ENCODE measurements around the gene RHBDD3. TPM values are rescaled to one million over a fixed set of nuclear protein-coding genes. Genes with fewer than 3 reads are reported as not detected.

Gene RHBDD3
- 72.3 TPM for polyA plus RNA-seq (2013, experiment 1 of 4)
- 67.2 TPM for polyA plus RNA-seq (2013, experiment 2 of 4)
- 58.3 TPM for polyA plus RNA-seq (2013, experiment 3 of 4)
- 62.7 TPM for polyA plus RNA-seq (2013, experiment 4 of 4)

- no peaks in the 10 kb centered on the region for H3K9me3 ChIP-seq (ENCODE audit: control insufficient read depth, low read length)
- peaks cover 14% of the 10 kb centered on the region for H3K36me3 ChIP-seq (ENCODE audit: control insufficient read depth, insufficient read depth, low read length)
- peak within 1 kb of the TSS; percentile 96 for H3K4me3 ChIP-seq (ENCODE audit: insufficient read depth, low read depth, low read length)
- peak within 1 kb of the TSS; percentile 98 for H3K27ac ChIP-seq (ENCODE audit: insufficient read depth, low read depth, low read length, poor library complexity, severe bottlenecking)
- peaks cover 31% of the 10 kb centered on the region for H3K4me1 ChIP-seq (ENCODE audit: control insufficient read depth, insufficient read depth, low read length)
- 0% methylated on average over 67 of the region's 67 CpGs for WGBS, 2 experiments
- no peaks in the 10 kb centered on the region for H3K27me3 ChIP-seq (ENCODE audit: control insufficient read depth, insufficient read depth, low read length, poor library complexity, severe bottlenecking)
These were observed at the start of gene RHBDD3, which contains the start of gene EWSR1 for GRCh38 chr22:29267858-29268510. Gene RHBDD3 (minus strand): TSS chr22:29267981. CDS start chr22:29265626, 2,355 bp downstream. Gene EWSR1 (plus strand): TSS chr22:29268268. CDS start chr22:29268337, 69 bp downstream.

- Histone ChIP-seq H3K27me3 (ENCODE audit: control insufficient read depth, insufficient read depth, low read length, poor library complexity, severe bottlenecking) (peaks cover 46% of the 10 kb centered on the region), H3K4me3 (ENCODE audit: insufficient read depth, low read depth, low read length) (no peak overlapping the region), H3K36me3 (ENCODE audit: control insufficient read depth, insufficient read depth, low read length) (no peaks in the 10 kb centered on the region), H3K9me3 (ENCODE audit: control insufficient read depth, low read length) (no peaks in the 10 kb centered on the region), H3K27ac (ENCODE audit: insufficient read depth, low read depth, low read length, poor library complexity, severe bottlenecking) (no peak overlapping the region), H3K4me1 (ENCODE audit: control insufficient read depth, insufficient read depth, low read length) (peaks cover 19% of the 10 kb centered on the region)
- 74 to 76% methylated on average over 18 of the region's 18 CpGs for WGBS, 2 experiments
These were observed 48.5 kb upstream of the RHBDD3 start for GRCh38 chr22:29316141-29316828.

DNA sequence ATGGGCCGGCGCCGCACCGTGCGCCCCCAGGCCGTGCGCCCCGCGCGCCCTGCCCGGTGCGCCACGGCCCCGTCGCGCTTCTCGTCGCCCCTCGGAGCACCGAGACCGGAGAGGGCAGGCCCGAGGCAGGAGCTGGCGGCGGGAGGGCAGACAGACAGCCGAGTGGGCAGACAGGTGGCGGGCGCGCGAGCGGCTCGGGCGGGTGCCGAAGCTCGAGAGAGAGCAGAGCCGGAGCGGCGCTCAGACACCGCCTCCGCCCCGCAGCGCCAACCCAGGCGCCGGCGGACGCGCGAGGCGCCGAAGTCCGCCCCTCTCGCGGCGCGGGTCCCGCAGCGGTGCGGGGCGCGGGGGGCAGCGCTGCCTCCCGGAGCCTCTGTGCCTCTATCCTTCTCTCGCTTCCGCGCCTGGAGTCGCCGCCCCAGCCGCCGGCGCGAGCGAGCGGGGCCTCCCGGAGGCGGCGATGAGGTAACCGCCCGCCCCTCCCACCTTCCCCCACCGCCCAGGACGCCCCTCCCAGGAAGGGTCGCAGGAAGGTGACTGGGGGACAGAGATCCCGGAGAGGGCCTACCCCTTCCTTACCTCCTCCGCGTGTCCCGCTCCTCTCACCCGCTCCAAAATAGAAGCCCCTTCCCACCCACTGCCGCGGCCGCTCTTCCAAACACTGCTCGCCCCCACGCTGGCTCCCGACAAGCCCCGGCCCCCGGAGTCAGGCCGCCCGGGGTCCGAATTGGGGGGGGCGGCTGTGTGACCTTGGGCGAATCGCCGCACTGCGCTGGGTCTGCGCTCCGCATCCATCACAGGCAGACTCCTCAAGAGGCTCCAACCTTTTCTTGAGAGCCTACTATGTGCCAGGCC lies 47.7 kb upstream of the RHBDD3 start, which contains the start of gene RASL10A:
Gene RASL10A, minus strand, starts transcription at position 412 of the 855 bp plus-strand sequence. CDS start 451 bp downstream, outside the sequence.
- Histone ChIP-seq H3K36me3 (ENCODE audit: control insufficient read depth, insufficient read depth, low read length) (no peaks in the 10 kb centered on the region), H3K4me1 (ENCODE audit: control insufficient read depth, insufficient read depth, low read length) (peaks cover 27% of the 10 kb centered on the region), H3K27ac (ENCODE audit: insufficient read depth, low read depth, low read length, poor library complexity, severe bottlenecking) (no peak within 1 kb of the TSS), H3K9me3 (ENCODE audit: control insufficient read depth, low read length) (no peaks in the 10 kb centered on the region), H3K27me3 (ENCODE audit: control insufficient read depth, insufficient read depth, low read length, poor library complexity, severe bottlenecking) (peaks cover 46% of the 10 kb centered on the region), H3K4me3 (ENCODE audit: insufficient read depth, low read depth, low read length) (peak within 1 kb of the TSS; percentile 28)
- 4 to 5% methylated on average over 100 to 103 of the region's 103 CpGs for WGBS, 2 experiments

DNA sequence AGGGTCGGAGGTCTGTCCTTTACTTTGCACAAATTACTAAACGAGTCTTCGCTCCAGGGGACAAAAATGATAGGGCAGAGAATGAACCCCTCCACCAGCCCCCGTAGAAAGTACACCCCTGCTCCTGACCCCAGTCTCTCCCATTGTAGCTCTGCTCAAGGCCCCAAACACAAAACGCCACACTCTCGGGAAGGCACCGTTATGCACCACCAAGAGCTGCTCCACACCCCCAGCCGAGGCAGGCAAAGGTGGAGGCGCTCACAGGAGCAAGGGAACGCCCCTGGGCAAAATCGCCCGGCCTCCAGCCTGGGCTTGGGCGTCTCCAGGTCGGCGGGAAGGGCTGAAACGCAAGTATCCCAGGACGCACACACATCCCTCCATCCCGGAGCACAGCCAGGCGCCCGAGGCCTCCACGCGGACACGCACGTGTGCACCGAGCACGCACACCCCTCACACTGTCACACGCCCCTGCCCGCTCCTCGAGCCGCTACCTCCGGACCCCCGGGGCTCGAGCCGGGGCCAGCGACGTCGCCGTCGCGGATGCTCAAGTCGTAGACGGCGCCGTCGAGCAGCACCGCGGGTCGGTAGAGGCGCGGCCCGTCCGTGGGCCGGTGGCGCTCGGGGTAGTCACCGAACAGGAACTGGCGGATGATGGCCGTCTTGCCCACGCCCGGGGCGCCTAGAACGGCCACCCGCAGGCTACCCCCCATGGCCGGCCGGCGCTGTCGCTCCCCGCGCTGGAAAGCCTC lies 46.9 kb upstream of the RHBDD3 start:
- H3K36me3 ChIP-seq (ENCODE audit: control insufficient read depth, insufficient read depth, low read length) = no peaks in the 10 kb centered on the region
- peaks cover 31% of the 10 kb centered on the region for H3K4me1 ChIP-seq (ENCODE audit: control insufficient read depth, insufficient read depth, low read length)
- H3K27ac ChIP-seq (ENCODE audit: insufficient read depth, low read depth, low read length, poor library complexity, severe bottlenecking) = no peak overlapping the region
- peaks cover 46% of the 10 kb centered on the region for H3K27me3 ChIP-seq (ENCODE audit: control insufficient read depth, insufficient read depth, low read length, poor library complexity, severe bottlenecking)
- WGBS, 2 experiments = 6 to 7% methylated on average over 69 of the region's 69 CpGs
- no peaks in the 10 kb centered on the region for H3K9me3 ChIP-seq (ENCODE audit: control insufficient read depth, low read length)
- H3K4me3 ChIP-seq (ENCODE audit: insufficient read depth, low read depth, low read length) = peak overlapping the region; percentile 28

- Histone ChIP-seq H3K4me3 (ENCODE audit: insufficient read depth, low read depth, low read length) (no peak overlapping the region), H3K36me3 (ENCODE audit: control insufficient read depth, insufficient read depth, low read length) (no peaks in the 10 kb centered on the region), H3K27me3 (ENCODE audit: control insufficient read depth, insufficient read depth, low read length, poor library complexity, severe bottlenecking) (peaks cover 46% of the 10 kb centered on the region), H3K9me3 (ENCODE audit: control insufficient read depth, low read length) (no peaks in the 10 kb centered on the region), H3K4me1 (ENCODE audit: control insufficient read depth, insufficient read depth, low read length) (peaks cover 35% of the 10 kb centered on the region), H3K27ac (ENCODE audit: insufficient read depth, low read depth, low read length, poor library complexity, severe bottlenecking) (no peak overlapping the region)
- 72 to 74% methylated on average over 51 of the region's 51 CpGs for WGBS, 2 experiments
These were observed 46.0 kb upstream of the RHBDD3 start for GRCh38 chr22:29313576-29314466.

GRCh38 chr22:29313126-29313575 lies 45.4 kb upstream of the RHBDD3 start:
- Histone ChIP-seq H3K27ac (ENCODE audit: insufficient read depth, low read depth, low read length, poor library complexity, severe bottlenecking) (no peak overlapping the region), H3K9me3 (ENCODE audit: control insufficient read depth, low read length) (no peaks in the 10 kb centered on the region), H3K36me3 (ENCODE audit: control insufficient read depth, insufficient read depth, low read length) (no peaks in the 10 kb centered on the region), H3K4me1 (ENCODE audit: control insufficient read depth, insufficient read depth, low read length) (peaks cover 36% of the 10 kb centered on the region), H3K4me3 (ENCODE audit: insufficient read depth, low read depth, low read length) (no peak overlapping the region), H3K27me3 (ENCODE audit: control insufficient read depth, insufficient read depth, low read length, poor library complexity, severe bottlenecking) (peaks cover 49% of the 10 kb centered on the region)
- WGBS, 2 experiments = 70 to 72% methylated on average over 44 of the region's 44 CpGs

DNA sequence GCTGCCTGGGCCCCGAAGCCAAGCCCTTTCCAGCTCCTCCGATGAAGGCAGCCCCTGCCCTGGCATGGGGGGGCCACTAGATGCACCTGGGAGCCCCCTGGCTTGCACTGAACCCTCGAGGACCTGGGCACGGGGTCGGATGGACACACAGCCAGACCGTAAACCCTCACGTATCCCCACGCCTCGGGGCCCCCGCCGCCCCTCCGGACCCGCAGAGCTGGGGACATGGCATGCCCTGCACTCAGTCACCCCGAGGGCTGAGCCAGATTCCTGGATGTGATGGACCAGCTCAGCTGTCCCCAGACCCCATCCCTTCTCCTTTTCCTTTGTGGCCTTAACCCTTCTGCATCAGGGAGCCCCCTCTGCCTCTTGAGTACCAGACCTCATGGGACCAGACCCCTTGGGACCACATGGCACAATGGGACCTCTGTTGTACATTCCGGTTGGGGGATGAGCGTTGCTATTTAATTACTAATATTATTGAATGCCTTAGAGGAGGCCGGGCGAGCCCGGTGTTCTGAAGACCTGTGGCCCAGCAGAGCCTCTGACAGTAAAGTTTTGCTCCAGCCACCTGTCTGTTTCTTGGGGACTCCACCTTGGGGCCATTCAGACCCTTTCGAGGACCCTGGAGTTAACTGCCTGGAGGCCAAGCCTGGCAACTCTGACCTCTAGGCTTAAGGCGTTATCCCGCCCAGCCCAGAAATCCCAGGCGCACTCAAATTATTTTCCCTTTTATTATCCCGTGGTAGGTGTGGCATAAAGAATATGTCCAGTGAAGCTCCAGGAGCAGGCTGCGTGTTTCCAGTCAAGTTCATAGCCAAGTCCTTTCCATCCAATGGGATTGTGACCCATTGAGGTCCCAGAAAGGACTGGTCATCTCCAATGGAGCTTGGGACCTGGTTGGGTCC lies 44.7 kb upstream of the RHBDD3 start:
- H3K27me3 ChIP-seq (ENCODE audit: control insufficient read depth, insufficient read depth, low read length, poor library complexity, severe bottlenecking) = peaks cover 56% of the 10 kb centered on the region
- peaks cover 42% of the 10 kb centered on the region for H3K4me1 ChIP-seq (ENCODE audit: control insufficient read depth, insufficient read depth, low read length)
- WGBS, 2 experiments = 95 to 96% methylated on average over 25 of the region's 25 CpGs
- H3K36me3 ChIP-seq (ENCODE audit: control insufficient read depth, insufficient read depth, low read length) = no peaks in the 10 kb centered on the region
- no peak overlapping the region for H3K4me3 ChIP-seq (ENCODE audit: insufficient read depth, low read depth, low read length)
- H3K27ac ChIP-seq (ENCODE audit: insufficient read depth, low read depth, low read length, poor library complexity, severe bottlenecking) = no peak overlapping the region
- H3K9me3 ChIP-seq (ENCODE audit: control insufficient read depth, low read length) = no peaks in the 10 kb centered on the region

DNA sequence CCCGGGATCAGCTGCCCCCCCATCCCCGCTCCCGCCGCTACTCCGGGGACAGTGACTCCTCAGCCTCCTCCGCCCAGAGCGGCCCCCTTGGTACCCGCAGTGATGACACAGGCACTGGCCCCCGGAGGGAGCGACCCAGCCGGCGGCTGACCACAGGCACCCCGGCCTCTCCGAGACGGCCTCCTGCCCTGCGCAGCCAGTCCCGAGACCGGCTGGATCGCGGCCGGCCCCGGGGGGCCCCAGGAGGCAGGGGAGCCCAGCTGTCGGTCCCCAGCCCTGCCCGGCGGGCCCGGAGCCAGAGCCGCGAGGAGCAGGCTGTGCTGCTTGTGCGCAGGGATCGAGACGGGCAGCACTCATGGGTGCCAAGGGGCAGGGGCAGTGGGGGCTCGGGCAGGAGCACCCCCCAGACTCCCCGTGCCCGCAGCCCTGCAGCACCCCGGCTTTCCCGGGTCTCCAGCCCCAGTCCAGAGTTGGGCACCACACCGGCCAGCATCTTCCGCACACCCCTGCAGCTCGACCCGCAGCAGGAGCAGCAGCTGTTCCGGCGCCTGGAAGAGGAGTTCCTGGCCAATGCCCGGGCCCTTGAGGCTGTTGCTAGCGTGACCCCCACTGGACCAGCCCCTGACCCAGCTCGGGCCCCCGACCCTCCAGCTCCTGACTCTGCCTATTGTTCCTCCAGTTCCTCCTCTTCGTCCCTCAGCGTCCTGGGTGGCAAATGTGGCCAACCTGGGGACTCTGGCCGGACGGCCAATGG lies 43.9 kb upstream of the RHBDD3 start:
- peaks cover 44% of the 10 kb centered on the region for H3K4me1 ChIP-seq (ENCODE audit: control insufficient read depth, insufficient read depth, low read length)
- 90 to 91% methylated on average over 50 of the region's 50 CpGs for WGBS, 2 experiments
- H3K9me3 ChIP-seq (ENCODE audit: control insufficient read depth, low read length) = no peaks in the 10 kb centered on the region
- no peak overlapping the region for H3K27ac ChIP-seq (ENCODE audit: insufficient read depth, low read depth, low read length, poor library complexity, severe bottlenecking)
- no peak overlapping the region for H3K4me3 ChIP-seq (ENCODE audit: insufficient read depth, low read depth, low read length)
- H3K27me3 ChIP-seq (ENCODE audit: control insufficient read depth, insufficient read depth, low read length, poor library complexity, severe bottlenecking) = peaks cover 56% of the 10 kb centered on the region
- H3K36me3 ChIP-seq (ENCODE audit: control insufficient read depth, insufficient read depth, low read length) = no peaks in the 10 kb centered on the region

Measured in ectodermal cell (in vitro differentiated cells).